ENCODE results near the gene DYNLT1.
A peak's percentile ranks its signal among the peaks of the same experiment; 100 is the strongest.
"Not testable (repeated sequence)": the region's sequence is repeated elsewhere in the genome, so short reads cannot be mapped to it uniquely, and the experiment has no call there.

Gene DYNLT1

GRCh38 chr6:158669145-158670035 lies 24.8 kb upstream of the DYNLT1 start:
- no peaks in the 10 kb centered on the region for H3K9me3 Mint-ChIP-seq
- peaks cover 16% of the 10 kb centered on the region for H3K4me1 Mint-ChIP-seq (ENCODE audit: low read depth)
- H3K27ac Mint-ChIP-seq, result no peak overlapping the region
- H3K4me3 Mint-ChIP-seq, result no peak overlapping the region
- no peaks in the 10 kb centered on the region for H3K27me3 Mint-ChIP-seq (ENCODE audit: low read depth)
- H3K36me3 Mint-ChIP-seq (ENCODE audit: low read depth), result peaks cover 50% of the 10 kb centered on the region

GRCh38 chr6:158668707-158669103 lies 24.2 kb upstream of the DYNLT1 start:
- Mint-ChIP-seq H3K36me3 (ENCODE audit: low read depth) (peaks cover 45% of the 10 kb centered on the region), H3K9me3 (no peaks in the 10 kb centered on the region), H3K4me3 (no peak overlapping the region), H3K4me1 (ENCODE audit: low read depth) (peaks cover 16% of the 10 kb centered on the region), H3K27me3 (ENCODE audit: low read depth) (no peaks in the 10 kb centered on the region), H3K27ac (no peak overlapping the region)

- no peak overlapping the region for H3K4me3 Mint-ChIP-seq
- no peaks in the 10 kb centered on the region for H3K27me3 Mint-ChIP-seq (ENCODE audit: low read depth)
- peaks cover 16% of the 10 kb centered on the region for H3K4me1 Mint-ChIP-seq (ENCODE audit: low read depth)
- H3K27ac Mint-ChIP-seq, result no peak overlapping the region
- H3K9me3 Mint-ChIP-seq, result no peaks in the 10 kb centered on the region
- peaks cover 48% of the 10 kb centered on the region for H3K36me3 Mint-ChIP-seq (ENCODE audit: low read depth)
These were observed 22.9 kb upstream of the DYNLT1 start for GRCh38 chr6:158667360-158667981.

- H3K27ac Mint-ChIP-seq, result peak overlapping the region; percentile 19
- H3K27me3 Mint-ChIP-seq (ENCODE audit: low read depth), result no peaks in the 10 kb centered on the region
- peaks cover 53% of the 10 kb centered on the region for H3K36me3 Mint-ChIP-seq (ENCODE audit: low read depth)
- no peaks in the 10 kb centered on the region for H3K9me3 Mint-ChIP-seq
- H3K4me1 Mint-ChIP-seq (ENCODE audit: low read depth), result peaks cover 16% of the 10 kb centered on the region
- no peak overlapping the region for H3K4me3 Mint-ChIP-seq
These were observed 22.3 kb upstream of the DYNLT1 start for GRCh38 chr6:158666628-158667359.

- no peaks in the 10 kb centered on the region for H3K27me3 Mint-ChIP-seq (ENCODE audit: low read depth)
- H3K9me3 Mint-ChIP-seq, result no peaks in the 10 kb centered on the region
- H3K4me3 Mint-ChIP-seq, result no peak overlapping the region
- H3K27ac Mint-ChIP-seq, result no peak overlapping the region
- peaks cover 59% of the 10 kb centered on the region for H3K36me3 Mint-ChIP-seq (ENCODE audit: low read depth)
- H3K4me1 Mint-ChIP-seq (ENCODE audit: low read depth), result peaks cover 23% of the 10 kb centered on the region
These were observed 20.8 kb upstream of the DYNLT1 start for GRCh38 chr6:158665332-158665731.

GRCh38 chr6:158663625-158664165 lies 19.2 kb upstream of the DYNLT1 start:
- Mint-ChIP-seq H3K9me3 (no peaks in the 10 kb centered on the region), H3K27ac (no peak overlapping the region), H3K4me3 (no peak overlapping the region), H3K4me1 (ENCODE audit: low read depth) (peaks cover 28% of the 10 kb centered on the region), H3K36me3 (ENCODE audit: low read depth) (peaks cover 63% of the 10 kb centered on the region), H3K27me3 (ENCODE audit: low read depth) (no peaks in the 10 kb centered on the region)

- Mint-ChIP-seq H3K4me3 (peak overlapping the region; percentile 39), H3K27ac (no peak overlapping the region), H3K27me3 (ENCODE audit: low read depth) (no peaks in the 10 kb centered on the region), H3K36me3 (ENCODE audit: low read depth) (peaks cover 60% of the 10 kb centered on the region), H3K9me3 (no peaks in the 10 kb centered on the region), H3K4me1 (ENCODE audit: low read depth) (peaks cover 25% of the 10 kb centered on the region)
These were observed 18.5 kb upstream of the DYNLT1 start for GRCh38 chr6:158662954-158663624.

- Mint-ChIP-seq H3K4me1 (ENCODE audit: low read depth) (peaks cover 23% of the 10 kb centered on the region), H3K27ac (no peak overlapping the region), H3K27me3 (ENCODE audit: low read depth) (no peaks in the 10 kb centered on the region), H3K36me3 (ENCODE audit: low read depth) (peaks cover 60% of the 10 kb centered on the region), H3K9me3 (no peaks in the 10 kb centered on the region), H3K4me3 (no peak overlapping the region)
These were observed 18.0 kb upstream of the DYNLT1 start for GRCh38 chr6:158662607-158662953.

DNA sequence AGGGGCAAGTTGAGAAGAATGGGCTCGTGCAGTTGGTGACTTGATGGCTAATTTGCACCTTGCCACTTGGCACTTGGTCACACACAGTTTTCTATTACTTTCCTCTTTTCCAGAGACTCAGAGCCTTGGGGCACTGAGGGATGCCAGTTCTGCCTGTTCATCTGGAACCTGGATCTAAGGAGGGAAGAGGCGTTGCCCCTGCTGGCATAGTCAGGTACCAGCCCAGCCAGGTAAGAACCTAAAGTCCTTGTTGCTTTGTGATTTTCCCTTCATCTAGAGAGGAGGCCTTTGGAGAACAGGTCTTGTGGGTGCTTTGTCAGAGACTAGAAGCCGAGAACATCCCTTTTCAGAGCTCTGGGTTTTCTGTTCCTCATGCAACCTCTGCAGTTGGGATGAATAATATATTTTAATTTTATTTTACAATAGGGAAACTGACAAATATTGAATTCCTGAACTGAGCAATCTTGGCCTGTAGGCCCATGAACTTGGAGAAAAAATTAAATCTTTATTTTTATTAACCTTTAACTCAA lies 16.7 kb upstream of the DYNLT1 start:
- Mint-ChIP-seq H3K27ac (no peak overlapping the region), H3K36me3 (ENCODE audit: low read depth) (peaks cover 60% of the 10 kb centered on the region), H3K4me3 (no peak overlapping the region), H3K27me3 (ENCODE audit: low read depth) (no peaks in the 10 kb centered on the region), H3K9me3 (no peaks in the 10 kb centered on the region), H3K4me1 (ENCODE audit: low read depth) (peaks cover 26% of the 10 kb centered on the region)

GRCh38 chr6:158660333-158660754 lies 15.8 kb upstream of the DYNLT1 start:
- Mint-ChIP-seq H3K4me1 (ENCODE audit: low read depth) (peaks cover 33% of the 10 kb centered on the region), H3K9me3 (no peaks in the 10 kb centered on the region), H3K27ac (peak overlapping the region; percentile 13), H3K36me3 (ENCODE audit: low read depth) (peaks cover 67% of the 10 kb centered on the region), H3K4me3 (no peak overlapping the region), H3K27me3 (ENCODE audit: low read depth) (no peaks in the 10 kb centered on the region)

GRCh38 chr6:158656986-158657385 lies 12.4 kb upstream of the DYNLT1 start:
- not testable (repeated sequence) for H3K4me3 Mint-ChIP-seq; H3K27me3 Mint-ChIP-seq (ENCODE audit: low read depth); H3K9me3 Mint-ChIP-seq
- Mint-ChIP-seq H3K4me1 (ENCODE audit: low read depth) (peaks cover 60% of the 10 kb centered on the region), H3K27ac (peak overlapping the region; percentile 36), H3K36me3 (ENCODE audit: low read depth) (peaks cover 67% of the 10 kb centered on the region)

DNA sequence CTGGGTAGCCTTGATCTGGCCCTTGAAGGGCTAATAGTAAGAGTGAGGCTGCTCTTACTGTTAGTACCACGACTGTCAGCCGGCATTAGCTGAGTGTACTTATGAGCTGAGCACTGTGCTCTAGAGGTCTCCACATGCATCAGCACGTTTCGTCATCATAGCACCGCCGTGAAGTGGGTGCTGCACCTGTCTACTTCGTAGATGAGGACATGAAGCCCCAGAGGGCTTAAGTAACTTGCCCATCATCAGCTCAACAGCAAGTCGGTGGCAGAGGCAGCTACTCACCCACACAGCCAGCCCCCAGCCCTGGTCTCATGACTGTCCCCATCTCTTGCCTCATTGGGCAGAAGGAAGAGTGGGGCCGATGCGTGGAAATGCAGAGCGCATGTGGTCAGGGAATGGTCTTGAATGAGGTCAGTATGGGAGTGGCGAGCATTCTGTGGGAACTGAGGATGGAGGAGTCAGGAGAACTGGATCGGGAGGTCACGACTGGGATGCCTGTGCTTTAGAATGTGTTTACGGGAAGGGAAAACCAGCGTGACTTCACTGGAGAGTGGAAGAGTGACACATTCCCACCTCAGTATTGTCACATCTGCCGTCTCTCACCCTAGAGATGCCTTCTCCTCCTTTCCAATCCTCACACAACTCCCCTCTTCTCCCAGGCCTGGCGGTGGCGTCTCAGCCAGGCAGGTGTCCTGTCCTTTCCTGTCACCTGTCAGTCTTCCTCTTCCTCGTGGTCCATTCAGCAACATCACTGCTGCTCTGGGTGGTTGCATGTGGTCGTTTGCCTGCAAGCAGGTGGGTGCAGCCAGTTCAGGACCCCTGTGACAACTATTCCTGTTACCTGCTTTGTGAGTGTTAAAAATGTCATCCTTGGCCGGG lies 11.3 kb upstream of the DYNLT1 start:
- peak overlapping the region; percentile 86 for H3K4me3 Mint-ChIP-seq
- H3K27ac Mint-ChIP-seq, result peak overlapping the region; percentile 34
- peaks cover 68% of the 10 kb centered on the region for H3K36me3 Mint-ChIP-seq (ENCODE audit: low read depth)
- H3K4me1 Mint-ChIP-seq (ENCODE audit: low read depth), result peaks cover 60% of the 10 kb centered on the region
- H3K27me3 Mint-ChIP-seq (ENCODE audit: low read depth), result no peaks in the 10 kb centered on the region
- H3K9me3 Mint-ChIP-seq, result no peaks in the 10 kb centered on the region

GRCh38 chr6:158654960-158655489 lies 10.5 kb upstream of the DYNLT1 start:
- Mint-ChIP-seq H3K9me3 (no peaks in the 10 kb centered on the region), H3K4me1 (ENCODE audit: low read depth) (peaks cover 54% of the 10 kb centered on the region), H3K27me3 (ENCODE audit: low read depth) (no peaks in the 10 kb centered on the region), H3K36me3 (ENCODE audit: low read depth) (peaks cover 62% of the 10 kb centered on the region), H3K27ac (peak overlapping the region; percentile 93), H3K4me3 (peak overlapping the region; percentile 86)
